GM12872 (cell line): ENCODE results near the gene GALNS.

Source experiments
- TF ChIP-seq, protein P1 (sequence below): IDR thresholded peaks from 3 replicates; pipeline ENCODE4 v1.5.1; 2011; ENCODE audit warnings: low read depth, mild to moderate bottlenecking, low read length, moderate library complexity; ENCODE audit not compliant: insufficient read depth

GALNS gene

DNA sequence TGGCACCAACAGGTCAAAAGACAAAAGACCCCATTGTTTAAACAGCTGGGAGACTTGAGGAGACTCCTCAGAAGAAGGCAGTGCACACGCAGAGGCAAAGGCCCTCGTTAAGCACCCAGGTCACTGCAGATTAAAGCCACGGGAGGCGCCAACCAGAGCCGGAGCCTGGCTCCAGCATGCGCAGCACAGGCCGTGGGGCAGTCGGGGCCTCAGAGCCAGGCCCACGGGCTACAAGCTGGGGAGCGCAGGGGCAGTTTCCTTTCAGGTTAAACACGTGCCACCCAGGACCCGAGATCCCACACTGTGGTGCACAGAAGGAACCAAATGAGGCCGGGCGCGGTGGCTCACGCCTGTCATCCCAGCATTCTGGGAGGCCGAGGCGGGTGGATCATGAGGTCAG lies 80.9 kb downstream of the GALNS start:
- TF ChIP-seq, protein P1, sequence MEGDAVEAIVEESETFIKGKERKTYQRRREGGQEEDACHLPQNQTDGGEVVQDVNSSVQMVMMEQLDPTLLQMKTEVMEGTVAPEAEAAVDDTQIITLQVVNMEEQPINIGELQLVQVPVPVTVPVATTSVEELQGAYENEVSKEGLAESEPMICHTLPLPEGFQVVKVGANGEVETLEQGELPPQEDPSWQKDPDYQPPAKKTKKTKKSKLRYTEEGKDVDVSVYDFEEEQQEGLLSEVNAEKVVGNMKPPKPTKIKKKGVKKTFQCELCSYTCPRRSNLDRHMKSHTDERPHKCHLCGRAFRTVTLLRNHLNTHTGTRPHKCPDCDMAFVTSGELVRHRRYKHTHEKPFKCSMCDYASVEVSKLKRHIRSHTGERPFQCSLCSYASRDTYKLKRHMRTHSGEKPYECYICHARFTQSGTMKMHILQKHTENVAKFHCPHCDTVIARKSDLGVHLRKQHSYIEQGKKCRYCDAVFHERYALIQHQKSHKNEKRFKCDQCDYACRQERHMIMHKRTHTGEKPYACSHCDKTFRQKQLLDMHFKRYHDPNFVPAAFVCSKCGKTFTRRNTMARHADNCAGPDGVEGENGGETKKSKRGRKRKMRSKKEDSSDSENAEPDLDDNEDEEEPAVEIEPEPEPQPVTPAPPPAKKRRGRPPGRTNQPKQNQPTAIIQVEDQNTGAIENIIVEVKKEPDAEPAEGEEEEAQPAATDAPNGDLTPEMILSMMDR: no peak

DNA sequence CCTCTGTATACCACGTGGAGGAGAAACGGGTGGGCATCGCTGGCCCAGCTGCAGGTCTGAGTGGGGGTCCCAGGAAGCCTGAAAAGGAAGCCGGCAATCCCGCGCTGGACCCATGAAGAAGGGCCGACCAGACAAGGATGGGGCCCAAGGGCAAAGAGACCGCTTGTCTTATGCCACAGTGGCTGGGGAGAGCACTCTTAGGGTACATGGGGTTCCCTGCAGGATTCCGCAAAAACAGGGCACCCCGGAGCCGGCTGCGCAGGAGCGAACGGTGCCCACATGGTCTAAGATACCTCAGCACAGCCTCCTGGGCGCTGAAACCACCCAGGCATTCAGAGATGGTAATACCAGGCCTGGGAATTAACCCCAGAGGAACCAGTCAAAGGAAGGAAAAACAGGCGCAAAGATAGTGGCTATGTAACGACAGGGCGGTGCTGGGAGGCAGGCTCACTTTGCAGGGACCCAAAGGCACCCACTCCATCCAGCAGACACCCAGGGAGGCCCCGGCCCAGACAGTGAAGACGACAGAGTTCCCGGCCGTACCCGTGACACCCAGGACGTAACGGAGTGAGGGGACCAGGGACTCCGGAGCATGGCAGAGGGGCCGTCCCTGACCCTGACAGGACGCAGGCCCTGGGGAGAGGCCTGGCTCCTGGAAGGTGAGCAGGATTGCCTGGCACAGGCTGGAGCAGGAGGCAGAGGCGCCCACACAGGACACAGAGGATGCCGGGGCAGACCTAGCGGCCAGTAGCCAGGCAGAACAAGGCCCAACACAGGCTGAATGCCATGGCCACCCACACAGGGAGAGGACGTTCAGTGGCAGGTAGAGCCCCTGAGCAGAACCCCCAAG lies 82.0 kb downstream of the GALNS start:
- TF ChIP-seq, protein P1: no peak

DNA sequence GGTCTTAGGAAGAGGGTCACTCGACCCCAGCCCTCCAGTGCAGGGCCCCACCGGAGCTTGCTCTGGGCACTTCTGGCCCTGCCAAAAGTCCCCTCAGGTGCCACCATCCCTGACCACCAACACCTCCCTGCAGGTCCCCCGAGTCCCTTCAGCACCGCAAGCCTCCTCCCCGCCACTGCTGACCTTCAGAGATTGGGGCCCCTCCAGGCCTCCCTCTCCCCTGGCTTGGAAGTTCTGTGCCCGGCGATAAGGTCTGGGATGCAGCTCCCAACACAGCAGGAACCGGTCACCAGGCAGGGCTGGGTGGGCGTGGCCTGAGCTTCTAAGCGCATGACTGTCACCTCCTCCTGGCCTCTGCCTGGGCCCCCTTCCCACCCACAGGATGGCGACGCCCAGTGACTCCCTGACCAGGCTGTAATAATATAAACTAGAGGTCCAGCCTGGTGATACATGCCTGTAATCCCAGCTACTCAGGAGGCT lies 82.9 kb downstream of the GALNS start:
- TF ChIP-seq, protein P1: no peak

DNA sequence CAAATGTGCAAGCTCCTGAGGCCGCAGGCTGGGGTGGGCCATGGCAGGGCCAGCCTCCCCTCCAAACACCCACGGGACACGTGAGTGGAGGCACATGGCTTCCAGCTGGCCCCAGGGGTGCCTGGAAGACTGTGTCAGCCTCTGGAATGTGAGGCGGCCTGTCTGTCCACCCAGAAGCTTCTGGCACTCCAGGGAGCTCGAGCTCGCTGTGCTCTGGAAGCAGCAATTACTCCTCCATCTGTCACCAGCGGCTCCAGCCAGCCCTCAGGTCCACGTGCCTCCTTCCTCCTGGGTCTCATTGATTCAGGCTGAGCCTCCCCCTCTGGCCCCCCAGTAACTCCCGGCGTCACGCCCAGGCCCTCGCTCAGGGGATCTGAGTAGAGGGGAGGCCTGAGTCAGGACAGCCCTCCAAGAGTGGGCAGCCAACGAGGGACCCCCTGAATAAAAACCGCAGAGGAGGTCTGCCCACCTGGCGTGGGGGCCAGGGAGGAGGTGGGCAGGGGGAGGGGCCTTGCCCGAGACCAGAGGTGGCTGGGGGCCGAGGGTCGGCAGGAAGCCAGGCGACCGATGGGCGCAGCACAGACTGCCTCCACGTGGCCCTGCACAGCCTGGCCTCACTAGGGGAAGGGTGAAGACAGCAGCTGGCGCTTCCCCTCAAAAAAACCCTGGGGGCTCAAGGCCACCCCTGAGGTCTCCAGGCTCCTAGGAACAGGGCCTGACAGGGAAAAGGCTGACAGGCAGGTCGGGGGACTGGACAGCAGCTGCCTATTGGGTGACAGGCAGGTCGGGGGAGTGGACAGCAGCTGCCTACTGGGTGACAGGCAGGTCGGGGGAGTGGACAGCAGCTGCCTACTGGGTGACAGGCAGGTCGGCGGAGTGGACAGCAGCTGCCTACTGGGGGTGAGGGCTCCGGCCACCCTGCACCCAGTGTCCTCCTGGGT lies 83.6 kb downstream of the GALNS start:
- TF ChIP-seq, protein P1: no peak

DNA sequence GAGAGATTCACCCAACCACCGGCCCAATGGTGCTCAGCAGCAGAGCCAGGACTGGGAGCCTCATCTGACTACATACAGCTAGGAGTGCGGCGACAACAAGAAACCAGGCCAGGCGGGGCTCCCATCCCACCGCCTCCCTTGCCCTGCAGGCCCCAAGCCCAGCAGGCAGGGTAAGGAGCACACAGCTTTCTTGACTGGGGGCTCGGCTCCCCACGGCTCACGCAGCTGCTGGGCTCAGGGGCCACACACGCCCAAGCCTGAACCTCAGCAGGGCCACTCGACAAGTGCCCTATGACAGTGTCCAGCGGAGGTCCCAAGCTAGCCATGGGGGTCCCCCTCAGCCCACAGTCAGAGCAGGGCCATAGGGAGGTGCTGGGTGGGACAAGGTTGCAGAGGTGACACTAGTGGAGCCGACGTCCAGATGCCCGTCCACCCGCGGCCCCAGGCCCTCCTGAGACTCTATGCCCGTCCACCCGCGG lies 85.4 kb downstream of the GALNS start:
- TF ChIP-seq, protein P1: no peak

DNA sequence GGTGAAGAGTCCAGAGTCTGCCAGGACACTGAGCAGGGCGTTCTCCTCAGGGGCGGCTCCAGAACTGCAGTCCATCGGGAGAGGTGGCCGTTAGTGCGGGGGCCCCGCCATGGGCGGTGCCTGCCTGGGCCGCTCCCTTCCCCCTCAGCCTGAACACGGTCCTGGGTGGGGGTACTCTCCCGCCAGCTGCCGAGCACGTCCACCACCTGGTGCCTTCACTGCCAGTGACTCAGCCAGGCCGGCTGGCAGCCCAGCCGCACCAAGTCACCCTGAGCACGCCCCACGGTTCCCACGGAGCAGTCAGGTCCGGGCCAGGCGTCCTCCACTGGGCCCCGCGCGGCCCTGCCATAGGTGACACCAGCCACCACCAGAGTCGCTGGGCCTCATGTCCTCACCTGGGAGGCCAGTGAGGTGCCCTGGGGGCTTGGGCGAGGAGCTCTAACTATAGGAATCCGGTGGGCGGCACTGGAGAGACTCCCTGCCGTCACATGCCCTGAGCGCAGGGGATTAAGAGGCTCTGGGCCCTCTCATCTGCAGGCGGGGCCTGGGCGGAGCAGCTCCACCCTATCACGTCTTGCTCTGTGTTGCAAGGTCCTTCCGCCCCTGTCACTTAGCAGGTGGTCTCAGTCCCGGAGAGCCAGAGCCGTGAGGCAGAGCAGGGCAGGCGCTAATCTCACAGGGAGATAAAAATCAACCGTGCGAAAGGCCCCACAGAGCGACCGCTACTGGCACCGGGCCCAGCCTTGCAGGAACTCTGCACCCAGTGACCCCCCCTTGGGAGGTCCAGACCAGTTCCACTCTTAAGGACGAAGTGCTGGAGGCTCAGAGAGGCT lies 86.1 kb downstream of the GALNS start:
- TF ChIP-seq, protein P1: no peak
